ENCODE measurements around the gene CAPN11.

The CAPN11 gene

DNA sequence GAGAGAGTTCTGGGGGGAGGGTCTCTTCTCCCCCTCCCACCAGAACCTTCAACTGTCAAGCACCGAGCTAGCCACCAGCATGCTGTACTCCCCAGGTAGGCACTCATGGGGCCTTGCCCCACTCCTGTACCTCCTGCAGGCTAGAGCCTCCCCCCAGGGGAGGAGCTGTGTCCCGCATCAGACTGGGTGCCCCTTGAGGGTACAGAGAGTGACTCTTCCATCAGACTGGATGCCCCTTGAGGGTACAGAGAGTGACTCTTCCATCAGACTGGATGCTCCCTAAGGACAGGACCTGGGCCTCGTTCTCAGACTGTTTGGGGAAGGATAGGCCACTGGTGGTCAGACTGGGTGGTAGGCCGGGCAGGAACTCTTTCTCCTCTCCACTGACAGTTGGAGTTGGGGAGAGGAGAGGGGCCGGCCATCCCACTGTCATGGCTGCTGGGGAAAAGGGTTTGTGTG lies at the start of gene CAPN11:
CAPN11 (plus strand) TSS at position 51 of the 459 bp plus-strand sequence; CDS start at position 80, 29 bp downstream.
- DNase-seq (ENCODE audit: low read depth), result no peak

DNA sequence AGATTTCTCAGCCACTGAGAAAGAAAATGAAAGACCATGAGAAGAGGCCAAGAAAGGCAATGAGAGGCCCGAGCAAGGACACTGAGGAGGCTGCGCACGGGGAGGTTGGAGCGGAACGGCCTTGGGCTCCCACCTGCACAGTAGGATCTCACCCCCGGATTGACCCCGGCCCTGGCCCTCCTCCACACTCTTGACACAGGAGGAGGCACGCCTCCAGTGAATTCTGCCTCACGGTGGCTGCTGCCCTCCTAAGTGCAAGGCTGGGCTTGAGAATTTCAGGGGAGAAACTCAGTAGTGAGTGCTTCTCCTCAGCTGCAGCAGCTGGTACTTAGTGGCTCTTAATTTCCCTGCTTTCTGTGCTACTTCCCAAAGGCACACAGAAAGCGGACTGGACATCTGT lies 49.4 kb upstream of the CAPN11 start:
- DNase-seq (ENCODE audit: low read depth), result no peak

DNA sequence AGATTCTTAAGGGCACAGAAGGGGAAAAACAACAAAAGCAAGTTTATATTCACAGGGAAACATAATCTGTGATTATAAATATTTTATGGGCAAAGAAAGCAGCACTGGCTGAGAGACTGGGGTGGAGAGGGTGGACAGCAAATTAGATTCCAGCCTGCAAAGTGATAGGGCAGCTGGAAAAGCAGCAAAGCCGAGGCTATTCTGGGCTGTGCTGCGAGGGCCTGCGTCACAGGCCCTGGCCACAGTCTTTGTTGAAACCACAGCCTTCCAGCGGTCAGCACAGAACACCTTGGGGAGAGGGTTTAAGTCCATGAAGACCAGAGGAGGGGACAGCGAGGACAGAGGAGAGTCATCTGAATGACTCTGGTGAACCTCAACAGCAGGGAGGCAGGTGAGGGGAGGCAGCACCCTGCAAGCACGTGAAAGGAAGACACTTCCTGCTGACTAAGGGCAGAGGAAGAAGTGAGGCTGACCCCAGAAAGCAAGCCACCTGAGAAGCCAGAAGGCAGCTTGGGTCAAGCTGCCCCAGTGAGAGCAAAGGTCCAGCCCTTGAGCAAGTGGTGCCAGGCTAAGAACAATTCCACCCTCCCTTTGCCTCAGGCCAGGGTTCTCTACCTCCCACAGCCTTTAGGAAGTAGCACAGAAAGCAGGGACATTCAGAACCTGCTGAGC lies 48.5 kb upstream of the CAPN11 start:
- no peak for DNase-seq (ENCODE audit: low read depth)

DNA sequence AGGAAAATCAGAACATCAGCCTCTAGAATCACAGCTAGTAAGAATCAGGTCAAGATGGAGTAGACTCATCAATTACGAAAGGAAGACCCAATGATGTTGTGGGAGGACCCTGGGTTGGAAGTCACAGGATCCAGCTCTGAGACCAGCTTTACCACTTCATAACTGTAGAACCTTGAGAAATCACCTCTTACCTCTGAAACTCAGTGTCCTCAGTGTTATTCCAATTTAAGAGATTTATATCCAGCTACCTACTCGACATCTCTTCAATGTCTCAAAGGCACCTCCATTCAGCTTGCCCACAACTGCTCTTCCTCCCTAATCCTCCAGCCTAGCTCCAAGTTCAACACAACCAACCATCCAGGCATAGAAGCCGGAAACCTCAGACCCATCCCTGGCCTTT lies 47.7 kb upstream of the CAPN11 start:
- no peak for DNase-seq (ENCODE audit: low read depth)

DNA sequence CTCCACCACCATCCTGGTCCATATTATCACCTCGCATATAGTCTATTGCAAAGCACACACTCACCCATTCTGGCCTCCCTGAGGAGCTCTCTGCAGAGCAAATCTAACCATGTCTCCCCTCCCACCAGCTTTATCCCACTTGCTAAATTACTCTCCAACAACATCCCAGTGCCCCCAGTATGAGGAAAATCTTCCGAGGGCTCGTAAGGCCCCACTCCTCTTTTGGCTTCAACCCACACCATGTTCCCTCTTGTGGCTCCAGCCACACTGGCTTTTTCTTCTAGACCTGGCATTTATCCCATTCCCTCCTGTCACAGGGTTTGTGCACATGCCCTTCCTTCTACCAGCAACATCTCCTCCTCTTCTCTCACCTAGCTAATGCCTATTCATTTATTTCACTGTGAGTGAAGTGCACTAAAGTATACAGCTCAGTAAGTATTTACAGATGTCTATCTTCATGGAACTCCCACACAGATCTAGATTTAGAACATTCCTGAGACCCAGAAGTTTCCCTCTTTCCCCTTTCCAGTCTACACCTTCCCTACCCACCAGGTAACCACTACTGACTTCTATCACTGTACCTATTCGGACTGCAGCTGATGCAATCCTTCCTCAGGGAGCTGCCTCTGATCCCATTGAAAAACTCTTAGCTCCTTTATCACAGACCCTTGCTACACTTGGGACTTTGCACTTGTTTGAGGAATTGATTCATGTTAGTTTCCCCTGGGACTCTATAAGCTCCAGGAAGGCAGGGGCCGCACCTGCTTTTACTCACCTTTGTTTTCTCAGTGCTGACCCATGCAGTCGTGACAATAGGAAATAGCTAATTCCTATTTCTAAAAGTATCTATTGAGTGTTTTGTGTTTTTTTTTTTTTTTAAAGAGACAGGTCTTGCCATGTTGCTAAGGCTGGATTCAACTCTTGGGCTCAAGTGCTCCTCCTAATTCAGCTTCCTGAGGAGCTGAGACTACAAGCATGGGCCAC lies 46.9 kb upstream of the CAPN11 start:
- DNase-seq (ENCODE audit: low read depth), result no peak

DNA sequence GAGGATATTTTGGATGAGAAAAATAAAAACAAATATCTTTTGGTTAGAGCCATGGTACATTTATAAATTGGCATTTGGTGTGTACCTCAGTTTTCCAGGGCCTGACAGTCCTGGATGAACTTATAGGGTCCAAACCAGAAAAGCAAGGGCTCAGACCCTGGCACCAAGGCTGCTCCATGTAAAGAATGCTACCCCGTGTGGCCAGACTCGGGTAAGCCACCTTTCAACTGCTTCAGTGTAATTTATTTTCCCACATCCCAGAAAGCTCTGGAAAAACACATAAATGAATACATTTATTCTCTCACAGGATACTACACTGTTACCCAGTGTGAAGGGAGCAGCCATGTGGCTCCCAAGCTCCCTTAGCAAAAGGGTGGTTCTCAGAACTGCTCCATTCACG lies 45.2 kb upstream of the CAPN11 start:
- DNase-seq (ENCODE audit: low read depth), result no peak

DNA sequence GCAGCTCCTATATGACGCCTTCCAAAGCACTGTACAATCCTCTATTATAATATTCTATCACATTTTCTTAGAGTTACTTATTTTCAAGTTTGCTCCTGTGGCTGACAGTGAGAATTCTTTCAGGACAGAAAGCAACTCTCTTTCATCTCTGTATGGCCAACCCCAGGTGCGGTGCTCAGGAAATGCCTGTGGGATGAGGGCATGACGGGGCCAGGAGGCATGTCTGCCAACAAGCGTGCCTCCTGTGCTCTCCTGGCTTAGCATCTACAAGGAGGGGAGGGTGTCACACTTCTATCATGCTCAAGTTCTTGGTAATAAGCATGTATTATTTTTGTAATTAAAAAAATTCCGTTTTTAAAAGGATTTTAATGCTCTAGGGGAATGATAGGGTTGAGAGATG lies 42.8 kb upstream of the CAPN11 start:
- peak; percentile 49 for DNase-seq (ENCODE audit: low read depth)

DNA sequence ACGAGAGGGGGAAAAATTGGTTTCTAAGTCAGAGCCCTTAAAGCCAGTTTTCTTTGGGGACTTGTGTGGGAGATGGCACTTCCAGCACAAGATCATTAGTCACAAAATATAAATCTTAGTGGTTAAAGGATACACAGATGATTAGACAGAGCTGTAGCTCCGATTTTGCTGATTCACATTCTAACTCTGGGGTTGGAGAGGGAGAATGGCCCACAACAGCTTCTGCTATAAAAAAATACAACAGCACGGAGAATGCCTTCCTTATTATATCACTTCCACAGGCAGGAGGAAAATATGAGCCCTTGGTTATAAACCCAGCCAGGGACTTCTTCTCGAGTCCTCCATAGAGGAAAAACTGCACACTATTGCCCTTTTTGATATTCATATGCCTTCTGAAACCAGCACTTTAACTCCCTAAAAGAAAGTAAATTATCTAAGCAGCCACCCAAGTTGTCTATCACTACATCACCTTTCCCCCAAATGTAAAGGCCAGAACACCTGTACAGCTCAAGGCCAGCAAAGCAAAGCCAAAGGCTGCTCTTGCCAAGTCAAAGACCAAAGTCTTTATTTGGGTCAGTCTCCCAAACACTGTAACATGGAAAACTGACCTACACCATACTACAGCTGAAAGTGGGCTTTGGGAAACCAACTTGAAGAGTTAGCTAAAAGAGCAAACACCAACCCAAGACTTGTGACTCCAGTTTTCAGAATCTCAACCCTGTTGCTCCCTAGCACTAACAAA lies 41.8 kb upstream of the CAPN11 start:
- DNase-seq (ENCODE audit: low read depth), result peak; percentile 98

DNA sequence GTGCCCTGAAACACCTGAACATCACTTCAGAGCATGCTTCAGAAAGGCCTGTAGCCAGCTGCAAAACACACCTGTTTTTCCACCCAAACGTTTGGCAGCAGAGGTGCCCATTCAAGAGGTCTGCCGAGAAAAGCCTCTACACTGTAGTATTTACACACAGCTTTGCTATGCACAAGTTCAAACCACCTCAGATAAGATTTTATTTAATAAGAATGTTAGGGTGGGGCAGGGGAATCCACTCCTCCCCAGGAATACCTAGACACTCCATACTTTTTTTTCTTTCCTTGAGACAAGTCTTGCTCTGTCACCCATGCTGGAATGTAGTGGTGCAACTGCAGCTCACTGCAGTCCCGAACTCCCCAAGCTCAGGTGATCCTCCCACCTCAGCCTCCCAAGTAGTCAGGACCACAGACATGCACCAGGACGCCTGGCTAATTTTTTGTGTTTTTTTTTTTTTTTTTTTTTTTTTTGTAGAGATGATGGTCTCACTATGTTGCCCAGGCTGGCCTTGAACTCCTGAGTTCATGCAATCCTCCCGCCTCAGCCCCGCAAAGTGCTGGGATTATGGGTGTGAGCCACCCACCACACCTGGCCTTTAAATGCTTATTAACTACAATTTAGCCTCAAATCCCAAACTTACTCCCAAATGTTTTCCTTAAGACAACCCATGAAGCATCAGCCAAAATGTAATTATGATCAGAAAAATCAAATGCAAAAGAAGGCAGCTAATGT lies 41.1 kb upstream of the CAPN11 start:
- DNase-seq (ENCODE audit: low read depth), result peak; percentile 45

DNA sequence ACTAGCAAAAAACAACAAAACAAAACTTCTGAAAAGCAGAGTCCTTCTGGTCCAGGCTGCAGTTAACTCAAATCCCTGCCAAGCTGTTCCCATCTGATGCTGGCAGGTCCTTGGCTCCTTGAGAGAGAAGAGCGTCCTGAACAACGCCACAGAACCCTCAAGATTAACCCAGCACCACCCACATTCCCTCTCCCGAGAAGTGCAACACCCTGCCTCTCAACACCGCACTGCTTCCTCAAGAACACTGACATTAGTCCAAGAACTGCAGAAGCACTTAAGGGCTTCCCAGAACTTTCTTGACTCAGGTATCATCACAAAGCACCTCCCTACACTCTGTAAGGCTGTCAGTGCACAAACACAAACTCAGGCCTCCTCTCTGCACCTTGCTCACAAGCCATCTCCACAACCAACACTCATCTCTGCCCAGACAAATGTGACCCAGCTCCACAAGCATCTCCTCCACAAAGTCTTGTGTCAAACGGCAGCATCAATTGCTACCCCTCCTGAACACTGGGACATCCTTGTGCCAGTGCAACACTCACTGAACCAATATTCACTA lies 38.8 kb upstream of the CAPN11 start:
- DNase-seq (ENCODE audit: low read depth), result no peak

DNA sequence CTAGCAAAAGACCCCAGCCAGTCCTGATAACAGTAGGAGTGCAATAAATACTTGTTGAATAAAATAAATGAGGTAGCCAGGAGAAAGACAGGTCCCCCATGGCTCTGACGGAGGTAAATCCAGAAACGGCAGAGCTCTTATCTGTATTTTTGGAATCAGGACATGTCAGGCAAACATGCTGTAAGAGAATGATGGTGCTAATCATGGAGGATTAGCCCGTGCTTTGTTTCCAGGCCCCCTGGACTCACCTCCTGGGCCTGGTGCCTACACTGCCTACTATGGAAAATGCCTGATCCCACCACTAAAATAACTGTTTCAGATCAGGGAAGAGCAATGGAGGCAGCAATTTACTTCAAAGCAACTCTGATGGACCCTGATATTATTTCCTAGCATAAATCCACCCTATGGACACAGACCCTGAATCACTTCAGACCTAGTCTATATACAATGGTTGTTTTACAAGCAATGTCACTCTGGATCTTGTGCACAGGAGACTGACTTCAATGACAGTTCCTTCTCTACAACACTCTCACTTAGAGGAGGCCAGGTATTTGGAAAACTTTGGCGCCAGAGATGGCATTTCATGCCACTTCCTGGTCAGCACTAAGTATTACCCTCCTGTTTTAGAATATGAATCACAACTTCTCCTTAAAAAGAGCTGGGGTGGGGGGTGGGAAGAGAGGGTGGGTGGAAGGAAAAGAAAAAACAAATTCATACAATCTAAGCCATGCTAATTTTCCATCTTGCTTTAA lies 37.8 kb upstream of the CAPN11 start:
- DNase-seq (ENCODE audit: low read depth), result no peak

DNA sequence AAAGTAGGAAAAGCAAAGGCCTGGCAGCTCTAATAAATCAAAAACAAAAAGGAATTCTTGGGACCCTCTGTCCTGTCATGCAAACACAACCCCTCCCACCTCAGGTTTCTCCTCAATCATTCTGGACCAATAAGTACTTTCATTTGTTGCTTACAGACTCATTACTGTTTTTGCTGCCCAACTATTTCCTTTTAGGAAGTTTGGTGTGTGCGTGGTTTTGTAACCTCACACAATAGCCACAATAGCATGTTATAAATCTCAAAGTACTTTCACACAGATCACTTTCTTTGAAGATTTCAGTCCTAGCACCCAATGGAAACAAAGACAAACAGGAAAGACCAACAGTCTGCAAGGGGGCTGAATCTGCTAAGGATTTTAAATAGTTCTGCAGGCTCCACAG lies 35.8 kb upstream of the CAPN11 start:
- peak; percentile 43 for DNase-seq (ENCODE audit: low read depth)

DNA sequence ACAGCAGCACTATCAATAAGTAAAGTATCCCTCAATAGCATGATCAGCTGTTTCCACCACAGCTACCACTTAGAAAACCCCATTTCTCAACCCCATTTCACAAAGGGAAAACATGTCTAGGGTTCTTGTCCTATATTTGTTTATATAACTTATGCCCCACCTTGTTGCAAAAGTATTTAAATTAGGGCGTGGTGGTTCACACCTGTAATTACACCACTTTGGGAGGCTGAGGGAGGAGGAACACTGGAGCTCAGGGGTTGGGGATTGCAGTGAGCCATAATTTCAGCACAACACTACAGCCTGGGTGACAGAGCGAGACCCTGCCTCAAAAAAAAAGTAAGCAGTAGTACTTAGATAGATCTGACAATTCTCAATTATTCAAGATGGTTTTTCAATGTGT lies 35.1 kb upstream of the CAPN11 start:
- no peak for DNase-seq (ENCODE audit: low read depth)

DNA sequence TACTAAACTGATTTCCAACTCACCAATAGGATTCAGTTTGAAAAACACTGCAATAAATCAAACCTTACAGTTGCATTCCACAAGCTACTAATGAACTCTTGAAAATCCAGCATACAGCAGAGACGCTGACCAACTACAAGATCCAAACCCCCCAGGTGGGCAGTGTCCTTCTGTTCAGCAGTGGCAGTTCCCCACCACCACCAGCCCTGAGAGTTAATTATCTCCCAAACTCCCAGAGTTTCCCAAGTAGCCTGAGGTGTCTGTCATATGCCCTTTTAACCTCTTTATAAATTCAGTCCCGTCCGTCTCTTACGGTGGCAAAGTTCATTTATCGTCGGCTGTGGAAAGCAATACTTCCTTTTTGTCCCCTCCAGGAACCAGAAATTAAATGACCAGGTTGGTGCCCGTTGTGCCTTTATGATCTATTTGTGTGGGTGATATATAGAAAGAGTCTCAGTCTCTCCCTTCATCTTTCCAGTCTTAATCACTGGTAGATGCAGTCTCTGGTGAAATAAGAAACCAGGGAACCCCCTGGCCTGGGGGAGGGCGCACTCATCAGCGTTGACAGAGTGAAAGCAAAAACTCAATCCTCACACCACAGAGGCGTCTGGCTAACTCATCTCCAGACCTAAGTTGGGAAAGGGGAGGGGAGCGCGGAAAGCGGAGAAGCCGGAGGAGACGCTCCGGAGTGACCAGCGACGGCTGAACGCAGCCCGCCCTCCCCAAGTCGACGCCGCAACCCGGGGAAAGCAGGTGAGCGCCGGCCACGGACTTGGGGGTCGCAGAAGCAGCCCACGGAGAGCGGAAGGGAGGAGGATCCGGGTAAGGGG lies 32.1 kb upstream of the CAPN11 start:
- peak; percentile 83 for DNase-seq (ENCODE audit: low read depth)

DNA sequence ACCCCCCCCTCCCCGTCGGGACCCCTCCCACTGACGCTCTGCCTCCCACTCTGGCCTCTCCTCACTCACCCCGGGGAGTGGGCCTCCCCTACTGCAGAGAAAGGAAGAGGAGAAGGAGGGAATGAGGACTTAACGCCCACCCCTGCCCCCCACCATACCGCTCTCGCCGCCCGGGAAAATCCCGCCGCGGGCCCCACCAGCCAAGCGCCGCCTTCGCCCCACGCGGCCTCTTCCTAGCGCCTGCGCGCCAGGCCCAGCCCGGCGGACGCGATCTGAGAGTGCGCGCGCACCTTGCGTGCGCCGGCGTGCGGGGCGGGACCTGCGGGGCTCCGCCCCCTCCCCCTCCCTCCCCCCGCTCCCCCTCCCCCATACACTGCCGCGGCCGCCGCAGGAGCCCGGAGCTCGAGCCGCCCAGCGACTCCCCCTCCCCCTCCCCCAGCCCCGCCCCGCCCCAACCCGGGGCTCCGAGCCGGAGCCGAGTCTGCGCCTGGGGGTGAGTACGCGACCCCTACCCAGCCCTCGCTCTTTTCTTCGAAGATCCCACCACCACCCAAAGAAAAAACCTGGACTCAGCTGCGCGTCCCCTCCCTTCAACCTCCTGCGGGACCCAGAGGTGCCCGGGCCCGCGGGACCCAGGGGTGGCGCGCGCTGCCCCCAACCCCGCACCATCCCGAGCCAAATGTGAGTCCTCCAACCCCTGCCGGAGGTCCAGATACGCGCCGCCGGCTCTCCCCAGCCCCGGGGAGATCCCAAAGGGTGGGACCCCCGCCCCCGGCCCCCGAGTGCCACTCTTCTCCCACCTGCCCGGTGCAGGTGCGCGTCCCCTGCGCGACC lies 31.2 kb upstream of the CAPN11 start, which contains the start of the genes MRPL14 and TMEM63B:
MRPL14 (minus strand) TSS at position 267 of the 834 bp plus-strand sequence. CDS start 10,841 bp downstream, outside the sequence.
TMEM63B (plus strand) TSS at position 369 of the 834 bp plus-strand sequence. CDS start 7,031 bp downstream, outside the sequence.
- DNase-seq (ENCODE audit: low read depth), result peak; percentile 87

DNA sequence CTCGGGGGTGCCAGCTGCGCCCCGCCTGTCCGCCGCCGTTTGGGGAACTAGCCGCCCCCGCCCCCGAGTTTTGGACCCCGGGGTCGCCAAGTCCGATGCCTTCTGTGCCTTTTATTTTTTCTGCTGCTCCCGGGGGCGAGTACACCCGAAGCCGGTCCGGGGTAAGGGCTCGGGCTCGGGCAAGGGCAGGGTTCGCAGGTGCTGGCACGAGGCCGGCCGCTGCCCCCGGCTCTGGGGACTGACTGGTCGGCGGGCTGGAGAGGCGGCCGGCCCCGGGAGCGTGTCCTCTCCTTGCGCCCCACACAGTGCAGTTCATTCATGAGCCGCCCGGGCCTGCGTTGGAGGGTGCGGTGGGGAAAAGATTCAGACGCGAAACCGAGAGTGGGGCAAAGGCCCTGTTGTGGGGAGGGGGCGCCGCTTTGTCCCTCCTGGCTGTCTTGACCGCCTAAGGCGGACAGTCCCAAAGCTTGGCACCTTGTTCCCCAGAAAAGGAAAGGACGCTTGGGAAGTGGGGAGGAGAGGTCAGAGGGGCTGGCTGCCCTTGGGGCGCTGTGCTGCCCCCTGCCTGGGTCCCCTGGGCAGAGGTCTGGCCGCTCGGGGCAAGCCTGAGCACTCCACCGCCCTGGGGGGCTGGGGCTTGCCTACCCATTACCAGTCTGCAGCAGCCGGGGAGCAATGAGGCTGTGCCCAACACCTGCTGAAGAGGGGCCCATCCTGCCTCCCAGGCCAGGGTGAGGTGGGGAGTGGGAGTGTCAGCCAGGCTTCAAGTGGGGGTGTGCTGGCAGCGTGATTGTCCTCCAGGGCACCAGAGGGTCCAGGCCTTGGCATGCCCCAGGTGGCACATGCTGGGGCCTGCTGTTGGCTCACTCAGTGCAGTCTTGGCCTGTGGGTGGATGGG lies 30.4 kb upstream of the CAPN11 start:
- DNase-seq (ENCODE audit: low read depth), result peak; percentile 57

DNA sequence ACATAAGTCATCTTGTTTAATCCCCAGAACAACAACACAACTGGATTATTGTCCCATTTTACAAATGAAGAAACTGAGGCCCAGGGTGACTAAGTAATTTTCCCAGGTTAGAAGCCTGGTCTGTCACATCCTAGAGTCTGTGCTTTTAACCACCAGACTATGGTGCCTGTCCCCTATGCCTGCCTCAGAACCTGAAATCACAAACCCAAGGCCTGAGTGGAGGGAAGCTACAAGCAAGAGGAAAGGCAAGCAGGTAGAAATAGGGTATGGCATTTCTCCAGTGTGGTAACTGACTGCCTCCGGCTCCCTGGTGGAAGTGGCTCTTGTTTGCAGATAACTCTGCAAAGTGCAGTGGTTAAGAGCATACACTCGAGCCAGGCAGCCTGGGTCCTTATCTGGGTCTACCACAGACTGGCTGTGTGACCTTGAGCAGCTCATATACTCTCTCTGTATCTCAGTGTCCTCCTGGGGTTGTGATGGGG lies 28.7 kb upstream of the CAPN11 start:
- no peak for DNase-seq (ENCODE audit: low read depth)

All from EH (cell line).